B cell (primary cell): ENCODE measurements around the gene TACR2. TPM values are rescaled to one million over a fixed set of nuclear protein-coding genes. Genes with fewer than 3 reads are reported as not detected.

Source experiments
- ATAC-seq: fragments of 200-7000 bp; cut with Tn5 transposase; one replicate; pipeline ENCODE4 v1.10.0; 2021; ENCODE audit warnings: low read depth, mild to moderate bottlenecking, moderate number of reproducible peaks, moderate library complexity
- CTCF ChIA-PET: fragments of 350-600 bp; sonication (Branson Sonifier 250); formaldehyde crosslinking; loops from one replicate; lab custom pipeline; 2021; ENCODE audit warnings: antibody characterized with exemption, inconsistent platforms; lab: Charles Lee
- POLR2A ChIA-PET: fragments of 350-600 bp; sonication (Branson Sonifier 250); formaldehyde crosslinking; loops from one replicate; lab custom pipeline; 2021; ENCODE audit warnings: antibody characterized with exemption; lab: Charles Lee
- DNase-seq: peaks from one replicate; pipeline ENCODE4 v3.0.0; 2013
- H2AFZ ChIP-seq: 2 replicates; pipeline ENCODE4 v1.6.1; 2012; ENCODE audit warnings: mild to moderate bottlenecking, low read depth, low read length; ENCODE audit not compliant: insufficient read depth, poor library complexity, severe bottlenecking
- H3K27ac ChIP-seq, 2 donors: 1 replicate in 1 of 2; 2 replicates in 1 of 2; pipeline ENCODE4 v1.5.1; 2012 to 2013; ENCODE audit warnings: low read length in 2 of 2, mild to moderate bottlenecking in 2 of 2, moderate library complexity in 1 of 2
- H3K27me3 ChIP-seq, 4 experiments: fragments of 200-600 bp in 1 of 4; sonication (generic) in 1 of 4; replicated peaks in 1 of 4; 1 replicate in 2 of 4; 2 replicates in 2 of 4; pipeline versions ENCODE4 v1.6.1 to v1.7.0; 2013 to 2016; ENCODE audit warnings: low read length in 3 of 4, mild to moderate bottlenecking in 2 of 4, mixed read lengths in 1 of 4, moderate library complexity in 1 of 4; ENCODE audit not compliant: insufficient read depth in 4 of 4, control insufficient read depth in 3 of 4; ENCODE audit errors: control extremely low read depth in 1 of 4
- H3K36me3 ChIP-seq, 2 experiments: replicated peaks in 1 of 2; 1 replicate in 1 of 2; 2 replicates in 1 of 2; pipeline versions ENCODE4 v1.6.1 to v1.7.1; 2013; ENCODE audit warnings: low read length in 1 of 2; ENCODE audit not compliant: insufficient read depth in 2 of 2, control insufficient read depth in 1 of 2; ENCODE audit errors: control extremely low read depth in 1 of 2, extremely low read depth in 1 of 2
- H3K4me1 ChIP-seq, 2 donors: fragments of 200-600 bp in 1 of 2; sonication (generic) in 1 of 2; 1 replicate in 1 of 2; 2 replicates in 1 of 2; pipeline versions ENCODE4 v1.5.1 to v1.6.1; 2013 to 2017; ENCODE audit warnings: low read length in 2 of 2; ENCODE audit not compliant: control insufficient read depth in 2 of 2, insufficient read depth in 2 of 2
- H3K4me2 ChIP-seq: replicated peaks from 2 replicates; pipeline ENCODE3; 2012; ENCODE audit warnings: mild to moderate bottlenecking, low read depth, low read length; ENCODE audit not compliant: poor library complexity, severe bottlenecking
- H3K4me3 ChIP-seq, 5 experiments: fragments of 200-600 bp in 1 of 5; sonication (generic) in 1 of 5; 1 replicate in 3 of 5; 2 replicates in 2 of 5; pipeline versions ENCODE4 v1.5.1 to v1.7.0; 2011 to 2016; ENCODE audit warnings: low read length in 4 of 5, mild to moderate bottlenecking in 4 of 5, low read depth in 2 of 5, control low read depth in 1 of 5, moderate library complexity in 1 of 5; ENCODE audit not compliant: insufficient read depth in 1 of 5; ENCODE audit errors: control extremely low read depth in 1 of 5, extremely low read depth in 1 of 5
- H3K79me2 ChIP-seq: fragments of 200-600 bp; sonication (generic); one replicate; pipeline ENCODE4 v1.6.0; 2016; ENCODE audit warnings: low read length; ENCODE audit not compliant: control insufficient read depth, insufficient read depth
- H3K9ac ChIP-seq: fragments of 200-600 bp; sonication (generic); 2 replicates; pipeline ENCODE4 v1.6.1; 2017; ENCODE audit warnings: mild to moderate bottlenecking, low read length, moderate library complexity
- H3K9me3 ChIP-seq, 3 donors: one replicate each; pipeline versions ENCODE4 v1.6.1 to v1.7.1; 2013; ENCODE audit warnings: low read length in 2 of 3; ENCODE audit not compliant: control insufficient read depth in 2 of 3, insufficient read depth in 1 of 3; ENCODE audit errors: control extremely low read depth in 1 of 3
- H4K20me1 ChIP-seq: 2 replicates; pipeline ENCODE4 v1.6.0; 2012; ENCODE audit warnings: mild to moderate bottlenecking, low read length; ENCODE audit not compliant: insufficient read depth, control insufficient read depth, poor library complexity, severe bottlenecking
- H3K27ac Mint-ChIP-seq: one replicate; pipeline ENCODE4 v1.8.0; 2021; ENCODE audit warnings: mixed read lengths
- H3K27me3 Mint-ChIP-seq: one replicate; pipeline ENCODE4 v1.8.0; 2021; ENCODE audit warnings: mixed read lengths
- H3K4me1 Mint-ChIP-seq: one replicate; pipeline ENCODE4 v1.8.0; 2021; ENCODE audit warnings: mixed read lengths
- H3K4me3 Mint-ChIP-seq: one replicate; pipeline ENCODE4 v1.8.0; 2021; ENCODE audit warnings: mixed read lengths
- H3K9me3 Mint-ChIP-seq: one replicate; pipeline ENCODE4 v1.8.0; 2022; ENCODE audit warnings: mixed read lengths; ENCODE audit not compliant: insufficient read depth
- CTCF ChIP-seq: fragments of 200-600 bp; IDR thresholded peaks from one replicate; pipeline ENCODE4 v1.8.0; 2022; ENCODE audit warnings: antibody characterized with exemption, mild to moderate bottlenecking
- EZH2 ChIP-seq: IDR thresholded peaks from 2 replicates; pipeline ENCODE4 v1.6.1; 2012; ENCODE audit warnings: borderline replicate concordance, low read depth, mild to moderate bottlenecking, moderate library complexity, low read length; ENCODE audit not compliant: insufficient read depth, poor library complexity, severe bottlenecking
- WGBS: methylation state at CpG from one replicate; pipeline ENCODE4 v1.1.5; 2013; ENCODE audit warnings: missing lambda C conversion rate; ENCODE audit not compliant: insufficient coverage; 5-methylcytosine and 5-hydroxymethylcytosine counted together
- intact Hi-C: fragments of 100-400 bp; cut with micrococcal nuclease; formaldehyde crosslinking; loops from one replicate; pipeline ENCODE4 v1.10.0; 2022
- polyA plus RNA-seq: library from polyadenylated mRNA; depleted of rRNA; stranded (reverse); fragments of >200 nt; gene quantifications from 2 replicates; pipeline ENCODE4 v1.2.3, GENCODE V29; 2012
- total RNA-seq, 2 donors: library from RNA; stranded (reverse); fragments of 120-200 nt in 1 of 2; gene quantifications; 1 replicate in 1 of 2; 2 replicates in 1 of 2; pipeline versions ENCODE4 v1.2.3 to v1.2.4, GENCODE V29; 2013 to 2022

The TACR2 gene
- total and polyA plus RNA-seq, 2 donors (not counting 1 experiment from before 2014, with no cell fraction given): 0.18 TPM; not detected in 1

DNA sequence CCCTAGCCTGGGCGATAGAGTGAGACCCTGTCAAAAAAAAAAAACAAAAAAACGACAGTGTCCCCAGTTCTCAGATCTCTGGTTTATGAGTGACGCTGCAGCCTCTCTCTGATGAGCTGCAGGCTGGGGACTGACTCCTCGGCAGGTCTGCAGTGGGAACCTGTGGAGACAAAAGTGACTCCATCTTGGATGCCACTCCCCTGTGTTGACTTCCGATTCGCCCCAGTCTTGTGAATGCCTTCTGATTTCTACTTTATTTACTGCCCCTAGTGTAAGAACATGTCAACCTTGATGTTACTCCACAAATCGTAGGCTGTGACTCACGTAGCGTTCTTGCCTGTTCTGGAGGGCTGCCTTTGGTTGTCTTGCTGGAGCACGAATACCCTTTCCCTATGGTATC is 6.2 kb downstream of the TACR2 start:
- Histone ChIP-seq H3K4me2 (peak overlapping the region; percentile 27), H3K36me3 (no peaks in the 10 kb centered on the region), H3K79me2 (no peaks in the 10 kb centered on the region), H3K9ac (no peak overlapping the region), H3K27ac (peak overlapping the region; percentile 40 to 67), H3K9me3 (peaks cover 0 to 9% (median 0%) of the 10 kb centered on the region in 3 donors), H3K27me3 (peaks cover 0 to 4% (median 1%) of the 10 kb centered on the region in 4 experiments), H2AFZ (no peak overlapping the region), H3K4me1 (peaks cover 21 to 39% of the 10 kb centered on the region in 2 donors), H4K20me1 (no peaks in the 10 kb centered on the region), H3K4me3 (no peak overlapping the region)
- Mint-ChIP-seq H3K4me3 (no peak overlapping the region), H3K9me3 (no peaks in the 10 kb centered on the region), H3K27ac (peak overlapping the region; percentile 10), H3K27me3 (peaks cover 12% of the 10 kb centered on the region), H3K4me1 (peaks cover 27% of the 10 kb centered on the region)
- DNase-seq (peak; percentile 33), ATAC-seq (no peak)
- intact Hi-C loops: no loop called here
- CTCF ChIA-PET: interaction anchor here (0.6 to 1.2 kb wide), 4 partner anchors 18 to 406 kb away, joined by 3 to 5 read pairs (median 4); no protein-coding TSS in a partner anchor
- TF ChIP-seq EZH2 (no peak), CTCF (no peak)
- POLR2A ChIA-PET: interaction anchor here (0.6 to 0.7 kb wide), 3 partner anchors 94 to 1004 kb away, joined by 3 to 8 read pairs (median 6); no protein-coding TSS in a partner anchor
- 89% methylated on average over 9 of the region's 10 CpGs for WGBS

DNA sequence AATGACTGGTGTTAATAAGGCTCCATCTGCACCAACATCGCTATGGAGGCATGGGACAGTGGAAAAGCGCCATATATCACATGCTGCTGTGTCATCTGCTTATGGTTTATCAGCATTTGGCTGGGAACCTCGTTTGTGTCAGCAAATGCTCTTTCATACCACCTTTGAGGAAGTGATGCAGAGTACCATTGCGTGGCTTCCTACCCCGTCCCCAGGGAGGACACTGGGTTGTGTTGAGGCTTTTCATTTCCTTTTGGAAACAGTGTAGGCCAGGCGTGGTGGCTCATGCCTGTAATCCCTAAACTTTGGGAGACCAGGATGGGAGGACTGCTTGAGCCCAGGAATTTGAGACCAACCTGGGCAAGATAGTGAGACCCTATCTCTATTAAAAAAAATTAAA is 6.8 kb downstream of the TACR2 start:
- H3K4me1 ChIP-seq: peaks cover 21 to 39% of the 10 kb centered on the region in 2 donors
- Mint-ChIP-seq H3K27me3 (peaks cover 8% of the 10 kb centered on the region), H3K27ac (peak overlapping the region; percentile 88), H3K9me3 (no peaks in the 10 kb centered on the region), H3K4me3 (peak overlapping the region; percentile 61), H3K4me1 (peaks cover 27% of the 10 kb centered on the region)
- peak overlapping the region; percentile 40 to 67 for H3K27ac ChIP-seq
- no peak overlapping the region for H3K4me3 ChIP-seq
- ChIA-PET POLR2A (interaction anchor here (0.6 to 0.7 kb wide), 2 partner anchors 321 to 1003 kb away, joined by 6 to 8 read pairs; no protein-coding TSS in a partner anchor), CTCF (no interaction called here)
- no peaks in the 10 kb centered on the region for H3K36me3 ChIP-seq
- peaks cover 0 to 9% (median 0%) of the 10 kb centered on the region in 3 donors for H3K9me3 ChIP-seq
- no peak overlapping the region for H2AFZ ChIP-seq
- no peaks in the 10 kb centered on the region for H4K20me1 ChIP-seq
- TF ChIP-seq EZH2 (no peak), CTCF (no peak)
- no peaks in the 10 kb centered on the region for H3K79me2 ChIP-seq
- ATAC-seq (peak; percentile 45), DNase-seq (peak; percentile 90)
- intact Hi-C loops: loop anchor here (1.0 to 5.0 kb wide), 4 partner anchors 231 to 737 kb away; partner anchors contain the start of genes CCAR1, KIFBP and TYSND1
- 29% methylated on average over 5 of the region's 6 CpGs for WGBS
- H3K27me3 ChIP-seq: peaks cover 0 to 4% (median 1%) of the 10 kb centered on the region in 4 experiments
- H3K9ac ChIP-seq: no peak overlapping the region
- H3K4me2 ChIP-seq: peak overlapping the region; percentile 27
